Measurements from ENCODE around the gene GPR142.

- no peak for TF ChIP-seq CTCF (IDR thresholded peaks at IDR 0.05; ENCODE audit: low read depth, low read length, missing input control)
- no peak for TF ChIP-seq YY1 (IDR thresholded peaks at IDR 0.05)
- TF ChIP-seq EGR1 (IDR thresholded peaks at IDR 0.05; ENCODE audit: low read depth in 2 of 2) = no peak
- TF ChIP-seq HNF4G (IDR thresholded peaks at IDR 0.05) = no peak
- TF ChIP-seq FOXA1 (IDR thresholded peaks at IDR 0.05) = no peak
- TF ChIP-seq REST (IDR thresholded peaks at IDR 0.05) = no peak
- no peak for TF ChIP-seq TAF1 (conservative IDR thresholded peaks at IDR 0.05)
- no peak for TF ChIP-seq MAX (IDR thresholded peaks at IDR 0.05)
- TF ChIP-seq RXRA (IDR thresholded peaks at IDR 0.05) = no peak
- no peak for TF ChIP-seq ATF3 (IDR thresholded peaks at IDR 0.05)
- TF ChIP-seq RAD21 (IDR thresholded peaks at IDR 0.05) = no peak
- TF ChIP-seq NR2F2 (IDR thresholded peaks at IDR 0.05) = no peak
These were observed 22.6 kb upstream of the GPR142 start for GRCh38 chr17:74344658-74345057.

Measured in liver (tissue), 3 donors.